OCI-LY1 (cell line): Measurements from ENCODE around the gene SPAST.

Experiments used
- H2AFZ ChIP-seq: fragments of 200-600 bp; sonication (generic), shearing (Covaris generic); 2 replicates; pipeline ENCODE4 v1.6.0; 2014; ENCODE audit warnings: antibody characterized with exemption, mild to moderate bottlenecking, low read length
- H3F3A ChIP-seq: fragments of 200-600 bp; sonication (generic), shearing (Covaris generic); 2 replicates; pipeline ENCODE4 v1.6.0; 2014; ENCODE audit warnings: mild to moderate bottlenecking, antibody characterized with exemption, low read length, moderate library complexity; ENCODE audit not compliant: insufficient read depth
- H3K27ac ChIP-seq: fragments of 200-600 bp; sonication (generic); 2 replicates; pipeline ENCODE4 v1.5.1; 2014; ENCODE audit warnings: low read length, mixed run types, mild to moderate bottlenecking, low read depth; ENCODE audit not compliant: poor library complexity, severe bottlenecking
- H3K27me3 ChIP-seq: fragments of 200-600 bp; sonication (generic); 2 replicates; pipeline ENCODE4 v1.6.0; 2014; ENCODE audit warnings: antibody characterized with exemption, mild to moderate bottlenecking, low read length, moderate library complexity; ENCODE audit not compliant: insufficient read depth
- H3K36me3 ChIP-seq: fragments of 200-600 bp; sonication (generic); 2 replicates; pipeline ENCODE4 v1.6.1; 2014; ENCODE audit warnings: mild to moderate bottlenecking, antibody characterized with exemption, low read length, moderate library complexity, mixed read lengths; ENCODE audit not compliant: insufficient read depth
- H3K4me1 ChIP-seq: fragments of 200-600 bp; sonication (generic); 2 replicates; pipeline ENCODE4 v1.5.1; 2014; ENCODE audit warnings: mild to moderate bottlenecking, low read length, moderate library complexity; ENCODE audit not compliant: insufficient read depth, severe bottlenecking
- H3K4me2 ChIP-seq: fragments of 200-600 bp; sonication (generic), shearing (Covaris generic); 2 replicates; pipeline ENCODE4 v1.6.1; 2014; ENCODE audit warnings: low read length
- H3K4me3 ChIP-seq: fragments of 200-600 bp; sonication (generic); 2 replicates; pipeline ENCODE4 v1.5.1; 2014; ENCODE audit warnings: low read length, low read depth, mild to moderate bottlenecking, mixed read lengths; ENCODE audit not compliant: poor library complexity, severe bottlenecking
- H3K79me2 ChIP-seq: fragments of 200-600 bp; shearing (Covaris generic); 2 replicates; pipeline ENCODE4 v1.6.1; 2016; ENCODE audit warnings: mixed run types, low read length, mixed read lengths; ENCODE audit not compliant: insufficient read depth
- H3K9ac ChIP-seq: fragments of 200-600 bp; sonication (generic), shearing (Covaris generic); 2 replicates; pipeline ENCODE4 v1.6.1; 2014; ENCODE audit warnings: mild to moderate bottlenecking, low read length, mixed read lengths
- H3K9me2 ChIP-seq: fragments of 200-600 bp; sonication (generic), shearing (Covaris generic); 2 replicates; pipeline ENCODE4 v1.6.1; 2014; ENCODE audit warnings: low read depth, mild to moderate bottlenecking, low read length, mixed read lengths
- H3K9me3 ChIP-seq: fragments of 200-600 bp; shearing (Covaris generic); 2 replicates; pipeline ENCODE4 v1.6.1; 2014; ENCODE audit warnings: low read length, mixed read lengths
- H4K20me1 ChIP-seq: fragments of 200-600 bp; sonication (generic), shearing (Covaris generic); 2 replicates; pipeline ENCODE4 v1.6.0; 2016; ENCODE audit warnings: mild to moderate bottlenecking, low read length; ENCODE audit not compliant: insufficient read depth
- CTCF ChIP-seq: fragments of 200-600 bp; sonication (generic), shearing (Covaris generic); IDR thresholded peaks from 2 replicates; pipeline ENCODE4 v1.5.1; 2017; ENCODE audit warnings: mild to moderate bottlenecking, antibody characterized with exemption, low read length, moderate library complexity, mixed read lengths
- EZH2 ChIP-seq: fragments of 200-600 bp; sonication (generic), shearing (Covaris generic); IDR thresholded peaks from 2 replicates; pipeline ENCODE4 v1.8.0; 2017; ENCODE audit warnings: borderline replicate concordance, mixed run types, mild to moderate bottlenecking, antibody characterized with exemption, low read length, moderate library complexity, mixed read lengths

Gene SPAST

GRCh38 chr2:32128636-32129035 lies 65.3 kb downstream of the SPAST start:
- Histone ChIP-seq H3K4me1 (no peaks in the 10 kb centered on the region), H4K20me1 (no peaks in the 10 kb centered on the region), H3K36me3 (peaks cover 40% of the 10 kb centered on the region; the same call in 1 of the 2 replicates), H3K4me2 (no peak overlapping the region), H3F3A (no peaks in the 10 kb centered on the region; the same call in 1 of the 2 replicates), H3K9ac (no peak overlapping the region), H3K4me3 (no peak overlapping the region), H3K27ac (no peak overlapping the region), H2AFZ (no peak overlapping the region), H3K9me3 (no peaks in the 10 kb centered on the region), H3K9me2 (no peaks in the 10 kb centered on the region), H3K79me2 (no peaks in the 10 kb centered on the region; the same call in 1 of the 2 replicates), H3K27me3 (no peaks in the 10 kb centered on the region)
- TF ChIP-seq CTCF (no peak), EZH2 (no peak)

GRCh38 chr2:32129086-32129485 lies 65.7 kb downstream of the SPAST start:
- Histone ChIP-seq H2AFZ (no peak overlapping the region), H3K36me3 (peaks cover 36% of the 10 kb centered on the region; the same call in 1 of the 2 replicates), H3K9ac (no peak overlapping the region), H3K27ac (no peak overlapping the region), H4K20me1 (no peaks in the 10 kb centered on the region), H3K4me2 (no peak overlapping the region), H3K27me3 (no peaks in the 10 kb centered on the region), H3F3A (no peaks in the 10 kb centered on the region; the same call in 1 of the 2 replicates), H3K9me3 (no peaks in the 10 kb centered on the region), H3K79me2 (no peaks in the 10 kb centered on the region; the same call in 1 of the 2 replicates), H3K4me1 (no peaks in the 10 kb centered on the region), H3K4me3 (no peak overlapping the region), H3K9me2 (no peaks in the 10 kb centered on the region)
- TF ChIP-seq CTCF = no peak
- TF ChIP-seq EZH2 = no peak

GRCh38 chr2:32135409-32135808 lies 72.1 kb downstream of the SPAST start:
- Histone ChIP-seq H3K4me1 (no peaks in the 10 kb centered on the region), H3K9me3 (no peaks in the 10 kb centered on the region), H2AFZ (no peak overlapping the region), H3F3A (no peaks in the 10 kb centered on the region; the same call in none of the 2 replicates), H3K4me3 (no peak overlapping the region), H3K4me2 (no peak overlapping the region), H3K27me3 (no peaks in the 10 kb centered on the region), H3K9me2 (no peaks in the 10 kb centered on the region), H3K9ac (no peak overlapping the region), H3K36me3 (peaks cover 48% of the 10 kb centered on the region; the same call in 1 of the 2 replicates), H4K20me1 (no peaks in the 10 kb centered on the region), H3K27ac (no peak overlapping the region), H3K79me2 (no peaks in the 10 kb centered on the region; the same call in 1 of the 2 replicates)
- TF ChIP-seq EZH2 = no peak
- peak; percentile 43; the same call in 1 of the 2 replicates for TF ChIP-seq CTCF
